ENCODE results near the gene RPP25L.

The RPP25L gene

DNA sequence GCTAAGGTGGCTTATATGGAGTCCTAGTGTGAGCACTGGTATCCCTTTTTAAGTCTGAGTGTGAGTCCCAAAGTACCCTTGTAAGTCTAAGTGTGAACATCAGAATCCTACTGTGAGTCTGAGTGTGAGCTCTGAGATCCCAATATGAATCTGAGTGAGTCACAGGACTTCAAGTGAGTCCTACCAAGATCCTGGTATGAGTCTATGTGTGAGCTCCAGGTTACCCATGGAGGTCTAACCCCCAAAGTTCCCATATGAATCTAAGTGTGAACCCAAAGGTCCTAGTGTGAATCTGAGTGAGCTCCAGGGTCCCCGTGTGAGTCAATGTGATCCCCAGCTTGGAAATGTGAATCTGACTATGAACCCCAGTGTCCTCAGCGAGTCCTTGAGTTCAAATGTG lies 24.6 kb downstream of the RPP25L start:
- H3K4me1 ChIP-seq (ENCODE audit: control insufficient read depth in 1 of 2, insufficient read depth in 2 of 2, low read length in 2 of 2): peaks cover 24 to 33% of the 10 kb centered on the region in 2 donors
- no peak overlapping the region for H3K27ac ChIP-seq (ENCODE audit: low read depth, low read length)
- no peaks in the 10 kb centered on the region for H3K36me3 ChIP-seq (ENCODE audit: control insufficient read depth in 1 of 2, insufficient read depth in 2 of 2, low read length in 2 of 2)
- no peak overlapping the region for H3K9ac ChIP-seq (ENCODE audit: low read depth in 1 of 2, low read length in 2 of 2)
- no peak overlapping the region for H3K4me3 ChIP-seq (ENCODE audit: low read depth in 1 of 2, low read length in 2 of 2)
- peaks cover 58 to 77% of the 10 kb centered on the region in 2 donors for H3K27me3 ChIP-seq (ENCODE audit: control insufficient read depth in 1 of 2, insufficient read depth in 2 of 2, low read length in 2 of 2)
- H3K9me3 ChIP-seq (ENCODE audit: control insufficient read depth in 1 of 2, low read length in 2 of 2): no peaks in the 10 kb centered on the region

DNA sequence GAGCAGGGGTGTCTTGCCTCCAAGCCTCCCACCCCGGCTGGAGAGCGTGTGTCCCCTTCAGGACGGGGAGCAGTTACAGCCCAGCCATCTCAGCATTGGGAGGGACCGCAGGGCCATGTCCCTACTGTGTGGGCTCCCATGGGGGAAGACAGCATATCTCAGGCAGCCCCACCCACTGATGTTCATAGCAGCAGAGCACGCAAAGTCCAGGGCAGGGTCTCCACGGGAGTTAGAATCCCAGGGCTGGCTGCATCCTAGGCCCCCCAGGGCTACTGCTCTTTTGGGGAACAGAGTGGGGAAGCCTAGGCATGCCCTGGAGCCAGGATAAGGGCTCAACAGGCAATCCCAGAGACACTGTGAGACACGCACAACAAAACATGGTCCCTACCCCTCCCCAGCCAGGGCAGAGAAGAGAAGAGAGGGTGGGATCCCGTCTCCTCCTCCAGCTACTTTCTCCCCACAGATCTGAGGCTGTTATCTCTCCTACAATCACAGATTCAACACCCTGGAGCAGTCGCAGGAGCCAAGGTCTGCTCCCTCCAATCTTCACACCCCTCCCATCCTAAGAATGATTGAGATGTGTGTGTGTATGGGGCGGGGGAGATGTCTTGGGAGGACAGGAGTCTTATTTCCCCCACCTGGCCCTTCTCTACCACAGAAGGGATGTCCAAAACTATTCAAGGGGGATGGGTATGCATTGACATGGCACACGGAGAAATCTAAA lies 25.8 kb downstream of the RPP25L start:
- Histone ChIP-seq H3K27ac (ENCODE audit: low read depth, low read length) (no peak overlapping the region), H3K27me3 (ENCODE audit: control insufficient read depth in 1 of 2, insufficient read depth in 2 of 2, low read length in 2 of 2) (peaks cover 57 to 80% of the 10 kb centered on the region in 2 donors), H3K9me3 (ENCODE audit: control insufficient read depth in 1 of 2, low read length in 2 of 2) (no peaks in the 10 kb centered on the region), H3K9ac (ENCODE audit: low read depth in 1 of 2, low read length in 2 of 2) (no peak overlapping the region), H3K4me3 (ENCODE audit: low read depth in 1 of 2, low read length in 2 of 2) (no peak overlapping the region), H3K4me1 (ENCODE audit: control insufficient read depth in 1 of 2, insufficient read depth in 2 of 2, low read length in 2 of 2) (peaks cover 19 to 28% of the 10 kb centered on the region in 2 donors), H3K36me3 (ENCODE audit: control insufficient read depth in 1 of 2, insufficient read depth in 2 of 2, low read length in 2 of 2) (no peaks in the 10 kb centered on the region)

DNA sequence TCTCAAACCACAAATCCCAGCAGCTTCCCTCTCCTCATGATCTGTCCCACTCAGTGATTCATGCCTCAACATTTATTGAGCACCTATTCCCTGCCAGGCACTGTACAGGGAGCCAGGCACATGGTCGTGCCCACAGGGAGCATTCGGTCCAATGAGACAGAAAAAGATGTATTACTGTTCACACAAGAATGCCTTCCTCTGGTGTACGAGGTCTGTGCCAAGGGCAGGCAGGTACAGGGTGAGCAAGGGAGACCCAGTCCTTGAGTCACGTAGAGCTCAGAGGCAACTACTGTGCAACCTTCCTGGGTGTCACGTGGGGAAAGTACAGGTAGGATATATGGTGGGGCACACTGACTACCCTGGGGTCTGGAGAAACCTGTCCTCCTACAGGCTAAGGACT lies 26.9 kb downstream of the RPP25L start:
- no peaks in the 10 kb centered on the region for H3K36me3 ChIP-seq (ENCODE audit: control insufficient read depth in 1 of 2, insufficient read depth in 2 of 2, low read length in 2 of 2)
- H3K9ac ChIP-seq (ENCODE audit: low read depth in 1 of 2, low read length in 2 of 2): no peak overlapping the region
- no peak overlapping the region for H3K4me3 ChIP-seq (ENCODE audit: low read depth in 1 of 2, low read length in 2 of 2)
- no peak overlapping the region for H3K27ac ChIP-seq (ENCODE audit: low read depth, low read length)
- H3K4me1 ChIP-seq (ENCODE audit: control insufficient read depth in 1 of 2, insufficient read depth in 2 of 2, low read length in 2 of 2): peaks cover 10 to 19% of the 10 kb centered on the region in 2 donors
- no peaks in the 10 kb centered on the region for H3K9me3 ChIP-seq (ENCODE audit: control insufficient read depth in 1 of 2, low read length in 2 of 2)
- peaks cover 58 to 87% of the 10 kb centered on the region in 2 donors for H3K27me3 ChIP-seq (ENCODE audit: control insufficient read depth in 1 of 2, insufficient read depth in 2 of 2, low read length in 2 of 2)

DNA sequence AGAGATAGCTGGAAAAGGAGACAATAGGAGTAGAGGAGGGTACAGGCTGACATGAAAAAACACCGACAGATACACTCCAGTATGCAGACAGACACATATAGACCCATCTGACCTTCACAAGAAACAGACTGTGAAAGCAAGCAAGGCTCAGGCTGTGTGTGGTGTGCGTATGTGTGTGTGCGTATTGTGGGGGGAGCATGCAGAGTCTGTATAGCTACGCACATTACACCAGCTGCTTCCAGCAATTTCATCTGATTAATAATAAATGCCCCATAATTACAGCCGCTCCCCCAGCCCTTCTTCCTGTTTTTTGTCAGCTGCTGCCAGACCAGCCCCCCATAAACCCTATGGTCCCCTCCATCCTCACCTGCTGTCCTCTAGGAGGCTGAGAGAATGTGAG lies 29.1 kb downstream of the RPP25L start:
- Histone ChIP-seq H3K4me3 (ENCODE audit: low read depth in 1 of 2, low read length in 2 of 2) (no peak overlapping the region), H3K9me3 (ENCODE audit: control insufficient read depth in 1 of 2, low read length in 2 of 2) (no peaks in the 10 kb centered on the region), H3K9ac (ENCODE audit: low read depth in 1 of 2, low read length in 2 of 2) (no peak overlapping the region), H3K4me1 (ENCODE audit: control insufficient read depth in 1 of 2, insufficient read depth in 2 of 2, low read length in 2 of 2) (peaks cover 13 to 14% of the 10 kb centered on the region in 2 donors), H3K27ac (ENCODE audit: low read depth, low read length) (no peak overlapping the region), H3K36me3 (ENCODE audit: control insufficient read depth in 1 of 2, insufficient read depth in 2 of 2, low read length in 2 of 2) (no peaks in the 10 kb centered on the region), H3K27me3 (ENCODE audit: control insufficient read depth in 1 of 2, insufficient read depth in 2 of 2, low read length in 2 of 2) (peaks cover 56 to 92% of the 10 kb centered on the region in 2 donors)

DNA sequence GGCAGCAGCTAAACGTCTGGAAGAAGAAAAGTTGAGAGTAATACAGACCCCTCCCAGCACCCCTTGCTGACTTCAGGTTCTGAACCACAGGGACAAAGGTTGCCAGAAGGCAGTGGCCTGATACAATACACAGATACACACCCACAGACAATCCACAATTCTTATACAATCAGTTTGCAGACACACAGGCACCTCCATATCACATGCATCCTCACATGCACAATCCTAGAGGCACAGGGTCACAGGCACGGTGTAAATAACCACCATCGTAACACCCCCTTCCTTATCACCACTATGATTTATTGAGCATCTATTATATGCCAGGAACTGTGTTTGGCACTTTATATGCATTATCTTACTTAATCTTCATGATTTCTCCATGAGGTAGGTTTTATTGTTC lies 30.6 kb downstream of the RPP25L start:
- Histone ChIP-seq H3K4me1 (ENCODE audit: control insufficient read depth in 1 of 2, insufficient read depth in 2 of 2, low read length in 2 of 2) (peaks cover 23 to 24% of the 10 kb centered on the region in 2 donors), H3K27ac (ENCODE audit: low read depth, low read length) (no peak overlapping the region), H3K9me3 (ENCODE audit: control insufficient read depth in 1 of 2, low read length in 2 of 2) (no peaks in the 10 kb centered on the region), H3K4me3 (ENCODE audit: low read depth in 1 of 2, low read length in 2 of 2) (no peak overlapping the region), H3K9ac (ENCODE audit: low read depth in 1 of 2, low read length in 2 of 2) (no peak overlapping the region), H3K36me3 (ENCODE audit: control insufficient read depth in 1 of 2, insufficient read depth in 2 of 2, low read length in 2 of 2) (no peaks in the 10 kb centered on the region), H3K27me3 (ENCODE audit: control insufficient read depth in 1 of 2, insufficient read depth in 2 of 2, low read length in 2 of 2) (peaks cover 50 to 87% of the 10 kb centered on the region in 2 donors)

DNA sequence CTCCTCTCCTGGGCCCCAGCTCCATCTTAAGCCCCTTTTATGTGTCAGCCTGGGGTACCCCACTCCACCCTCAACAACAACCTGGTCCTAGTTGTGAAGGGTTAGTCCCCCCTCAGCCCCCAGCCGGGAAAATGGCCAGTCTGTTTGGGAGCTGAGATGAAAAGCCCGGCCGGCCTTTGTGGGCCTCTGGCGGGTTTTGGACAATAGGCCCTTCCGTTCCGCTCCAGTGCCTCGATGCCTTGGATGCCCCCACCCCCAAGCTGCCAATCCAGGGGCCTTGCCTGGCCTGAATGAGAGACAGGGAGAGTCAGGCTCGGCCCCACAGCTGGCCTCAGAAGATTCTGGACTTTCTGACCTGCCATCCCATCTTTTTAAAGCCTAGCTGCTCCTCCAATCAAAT lies 31.5 kb downstream of the RPP25L start:
- no peaks in the 10 kb centered on the region for H3K9me3 ChIP-seq (ENCODE audit: control insufficient read depth in 1 of 2, low read length in 2 of 2)
- H3K4me1 ChIP-seq (ENCODE audit: control insufficient read depth in 1 of 2, insufficient read depth in 2 of 2, low read length in 2 of 2): peaks cover 31% of the 10 kb centered on the region in 2 donors
- H3K27ac ChIP-seq (ENCODE audit: low read depth, low read length): no peak overlapping the region
- H3K36me3 ChIP-seq (ENCODE audit: control insufficient read depth in 1 of 2, insufficient read depth in 2 of 2, low read length in 2 of 2): no peaks in the 10 kb centered on the region
- peaks cover 46 to 84% of the 10 kb centered on the region in 2 donors for H3K27me3 ChIP-seq (ENCODE audit: control insufficient read depth in 1 of 2, insufficient read depth in 2 of 2, low read length in 2 of 2)
- no peak overlapping the region for H3K4me3 ChIP-seq (ENCODE audit: low read depth in 1 of 2, low read length in 2 of 2)
- H3K9ac ChIP-seq (ENCODE audit: low read depth in 1 of 2, low read length in 2 of 2): no peak overlapping the region

DNA sequence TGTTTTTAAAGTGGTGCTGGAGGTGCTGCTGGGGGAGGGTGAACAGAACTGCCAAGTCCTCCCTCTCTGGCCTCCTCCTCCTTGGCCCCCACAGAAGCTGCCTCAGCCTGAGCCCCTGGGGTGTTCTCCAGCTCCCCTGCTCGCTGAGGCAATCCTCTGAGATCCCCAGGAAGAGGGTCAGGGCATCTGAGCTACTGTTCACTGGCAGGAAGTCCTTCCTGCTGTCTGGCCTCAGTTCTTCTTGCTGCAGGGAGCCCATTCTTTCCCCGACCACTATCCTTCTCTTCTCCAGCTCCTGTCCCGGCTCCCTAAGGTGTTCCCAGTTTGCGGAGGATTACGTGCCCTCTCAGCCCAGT lies 32.1 kb downstream of the RPP25L start:
- H3K27ac ChIP-seq (ENCODE audit: low read depth, low read length): no peak overlapping the region
- no peaks in the 10 kb centered on the region for H3K36me3 ChIP-seq (ENCODE audit: control insufficient read depth in 1 of 2, insufficient read depth in 2 of 2, low read length in 2 of 2)
- no peak overlapping the region for H3K9ac ChIP-seq (ENCODE audit: low read depth in 1 of 2, low read length in 2 of 2)
- no peak overlapping the region for H3K4me3 ChIP-seq (ENCODE audit: low read depth in 1 of 2, low read length in 2 of 2)
- peaks cover 41 to 79% of the 10 kb centered on the region in 2 donors for H3K27me3 ChIP-seq (ENCODE audit: control insufficient read depth in 1 of 2, insufficient read depth in 2 of 2, low read length in 2 of 2)
- H3K9me3 ChIP-seq (ENCODE audit: control insufficient read depth in 1 of 2, low read length in 2 of 2): no peaks in the 10 kb centered on the region
- peaks cover 31% of the 10 kb centered on the region in 2 donors for H3K4me1 ChIP-seq (ENCODE audit: control insufficient read depth in 1 of 2, insufficient read depth in 2 of 2, low read length in 2 of 2)

DNA sequence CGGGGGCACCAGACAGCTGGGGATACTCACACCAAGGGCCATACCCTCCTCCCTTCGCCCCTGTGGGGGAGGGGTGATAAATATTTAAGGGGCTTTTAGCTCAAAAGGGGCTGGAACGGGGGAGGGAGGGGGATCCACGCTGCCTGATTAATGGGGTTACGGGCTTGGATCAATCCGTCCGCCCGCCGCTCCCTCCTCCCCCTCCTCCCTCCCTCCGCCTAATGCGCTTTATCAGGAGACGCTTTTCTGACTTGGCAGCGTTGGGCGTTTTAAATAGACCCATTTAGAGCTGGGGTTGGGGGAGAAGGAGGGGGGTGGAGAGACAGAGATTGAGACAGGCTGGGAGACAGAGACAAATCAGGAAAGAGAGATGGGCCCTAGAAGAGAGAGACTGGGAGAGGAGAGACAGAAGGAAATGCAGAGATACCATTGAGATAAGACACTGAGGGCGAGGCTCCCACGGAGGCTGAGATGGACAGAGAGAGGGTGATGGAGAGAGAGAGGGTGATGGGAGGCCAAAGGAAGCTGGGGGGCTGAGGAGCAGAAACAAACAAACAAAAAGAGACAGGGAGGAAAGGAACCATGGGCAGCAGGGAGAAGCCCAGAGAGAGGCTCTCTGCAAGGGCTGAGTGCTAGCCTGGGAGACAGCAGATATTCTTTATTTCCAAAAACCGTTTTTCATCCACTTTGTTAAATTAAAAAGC lies 32.6 kb downstream of the RPP25L start:
- no peaks in the 10 kb centered on the region for H3K9me3 ChIP-seq (ENCODE audit: control insufficient read depth in 1 of 2, low read length in 2 of 2)
- H3K4me3 ChIP-seq (ENCODE audit: low read depth in 1 of 2, low read length in 2 of 2): no peak overlapping the region
- peaks cover 37 to 73% of the 10 kb centered on the region in 2 donors for H3K27me3 ChIP-seq (ENCODE audit: control insufficient read depth in 1 of 2, insufficient read depth in 2 of 2, low read length in 2 of 2)
- no peaks in the 10 kb centered on the region for H3K36me3 ChIP-seq (ENCODE audit: control insufficient read depth in 1 of 2, insufficient read depth in 2 of 2, low read length in 2 of 2)
- peaks cover 31% of the 10 kb centered on the region in 2 donors for H3K4me1 ChIP-seq (ENCODE audit: control insufficient read depth in 1 of 2, insufficient read depth in 2 of 2, low read length in 2 of 2)
- no peak overlapping the region for H3K9ac ChIP-seq (ENCODE audit: low read depth in 1 of 2, low read length in 2 of 2)
- H3K27ac ChIP-seq (ENCODE audit: low read depth, low read length): no peak overlapping the region

DNA sequence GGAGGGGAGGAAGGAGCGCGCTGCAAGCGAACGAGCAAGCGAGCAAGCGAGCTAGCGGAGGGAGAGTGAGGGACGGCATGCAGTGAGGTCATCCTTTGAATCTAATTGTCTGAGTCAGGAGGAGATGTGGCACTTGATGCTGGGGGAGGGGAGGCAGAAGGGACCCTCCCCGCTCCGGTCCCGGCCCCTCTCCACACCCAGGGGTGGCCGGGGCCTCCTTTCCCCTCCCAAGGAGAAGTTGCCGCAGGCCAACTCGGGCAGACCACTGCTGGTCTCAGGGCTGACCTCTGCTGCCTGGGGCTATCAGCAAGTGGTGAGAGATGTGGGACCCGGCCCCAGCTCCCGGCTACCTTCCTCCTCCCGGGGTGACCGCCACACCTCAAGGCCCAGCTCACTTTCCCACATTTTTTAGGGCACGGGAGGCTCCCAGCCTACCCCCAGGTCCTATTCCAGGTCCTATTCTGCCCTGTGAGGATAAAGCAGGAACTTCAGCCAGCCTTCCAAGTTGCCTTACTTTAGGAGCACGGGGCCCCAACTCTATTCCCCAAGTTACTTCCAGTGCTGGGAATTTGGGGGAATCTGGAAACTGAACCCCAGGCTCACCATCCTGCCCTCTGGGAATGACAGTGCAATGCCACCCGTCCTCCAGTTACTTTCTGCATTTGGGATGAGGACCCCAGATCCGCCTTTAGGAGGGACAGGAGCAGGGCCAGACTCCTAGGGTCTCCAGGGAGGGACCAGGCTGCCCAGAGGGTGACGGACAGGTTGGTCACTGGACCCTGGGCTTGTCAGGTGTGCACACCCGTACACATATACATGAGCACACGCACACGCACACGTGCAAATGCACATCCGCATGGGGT lies 33.4 kb downstream of the RPP25L start:
- H3K27ac ChIP-seq (ENCODE audit: low read depth, low read length): no peak overlapping the region
- peaks cover 31 to 34% of the 10 kb centered on the region in 2 donors for H3K4me1 ChIP-seq (ENCODE audit: control insufficient read depth in 1 of 2, insufficient read depth in 2 of 2, low read length in 2 of 2)
- peaks cover 33 to 67% of the 10 kb centered on the region in 2 donors for H3K27me3 ChIP-seq (ENCODE audit: control insufficient read depth in 1 of 2, insufficient read depth in 2 of 2, low read length in 2 of 2)
- H3K9ac ChIP-seq (ENCODE audit: low read depth in 1 of 2, low read length in 2 of 2): no peak overlapping the region
- no peaks in the 10 kb centered on the region for H3K36me3 ChIP-seq (ENCODE audit: control insufficient read depth in 1 of 2, insufficient read depth in 2 of 2, low read length in 2 of 2)
- no peak overlapping the region for H3K4me3 ChIP-seq (ENCODE audit: low read depth in 1 of 2, low read length in 2 of 2)
- H3K9me3 ChIP-seq (ENCODE audit: control insufficient read depth in 1 of 2, low read length in 2 of 2): no peaks in the 10 kb centered on the region

Data from duodenal mucosa (tissue), 2 donors.